ENCODE measurements around the gene CLEC20A. TPM values are rescaled to one million over a fixed set of nuclear protein-coding genes. Genes with fewer than 3 reads are reported as not detected.

Gene CLEC20A
- total RNA-seq, 1 experiment from 2014 or later = not detected

DNA sequence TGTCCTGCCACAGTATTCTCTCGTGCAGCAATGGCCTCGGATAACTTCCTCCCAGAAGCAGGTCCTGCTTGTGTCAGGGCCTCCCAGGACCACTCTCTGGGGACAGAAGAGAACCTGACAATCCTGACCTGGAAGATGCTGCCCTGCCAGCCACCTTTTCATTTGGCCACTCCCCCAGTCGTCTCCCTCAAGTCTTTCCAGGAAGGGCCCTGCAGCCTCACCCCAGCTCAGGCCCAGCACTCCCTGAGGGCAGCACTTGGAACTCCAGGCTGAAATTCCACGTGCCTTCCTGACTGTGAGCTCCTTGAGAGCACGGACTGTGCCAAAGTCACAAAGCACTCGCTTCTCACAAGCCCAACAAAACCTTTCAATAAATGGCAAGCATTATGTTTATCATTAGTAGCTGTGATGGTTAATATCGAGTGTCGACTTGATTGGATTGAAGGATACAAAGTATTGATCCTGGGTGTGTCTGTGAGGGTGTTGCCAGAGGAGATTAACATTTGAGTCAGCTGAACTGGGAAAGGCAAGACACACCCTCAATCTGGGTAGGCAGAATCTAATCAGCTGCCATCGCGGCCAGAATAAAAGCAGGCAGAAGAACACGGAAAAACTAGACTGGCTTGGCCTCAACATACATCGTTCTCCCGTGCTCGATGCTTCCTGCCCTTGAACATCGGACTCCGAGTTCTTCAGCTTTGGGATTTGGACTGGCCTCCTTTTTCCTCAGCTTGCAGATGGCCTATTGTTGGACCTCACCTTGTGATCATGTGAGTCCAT is 2.3 kb upstream of the CLEC20A start:
- Histone ChIP-seq H3K36me3 (no peaks in the 10 kb centered on the region), H3K9me3 (replicated peaks) (no peaks in the 10 kb centered on the region), H3K4me1 (no peaks in the 10 kb centered on the region), H3K27ac (no peak overlapping the region), H3K4me3 (no peak overlapping the region), H3K27me3 (no peaks in the 10 kb centered on the region)
- DNase-seq = no peak

DNA sequence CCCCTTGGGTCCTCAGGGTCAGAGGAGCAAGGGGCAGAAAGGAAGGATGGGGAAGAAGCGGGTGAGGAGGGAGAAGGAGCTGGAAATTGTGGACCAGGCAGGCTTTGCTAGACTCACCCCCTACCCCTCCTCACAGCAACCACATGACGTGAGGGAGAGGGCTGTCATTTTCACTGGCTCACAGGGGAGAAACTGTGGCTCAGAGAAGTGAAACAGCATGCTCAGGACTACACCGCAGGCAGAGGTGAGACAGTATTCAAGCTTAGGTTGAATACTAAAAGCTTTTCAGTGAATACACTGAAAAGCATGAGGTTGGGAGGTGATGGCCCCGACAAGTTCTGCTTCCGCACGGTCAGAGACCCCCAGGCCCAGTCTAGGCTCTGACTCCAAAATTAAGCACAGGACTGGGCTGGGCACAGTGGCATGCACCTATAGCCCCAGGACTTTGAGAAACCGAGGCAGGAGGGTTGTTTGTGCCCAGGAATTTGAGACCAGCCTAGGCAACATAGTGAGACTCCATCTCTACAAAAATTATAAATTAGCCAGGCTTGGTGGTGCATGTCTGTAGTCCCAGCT is 1.2 kb upstream of the CLEC20A start:
- no peak overlapping the region for H3K27ac ChIP-seq
- no peak for DNase-seq
- H3K4me1 ChIP-seq = no peaks in the 10 kb centered on the region
- no peaks in the 10 kb centered on the region for H3K9me3 ChIP-seq (replicated peaks)
- H3K27me3 ChIP-seq = no peaks in the 10 kb centered on the region
- no peak overlapping the region for H3K4me3 ChIP-seq
- H3K36me3 ChIP-seq = no peaks in the 10 kb centered on the region

DNA sequence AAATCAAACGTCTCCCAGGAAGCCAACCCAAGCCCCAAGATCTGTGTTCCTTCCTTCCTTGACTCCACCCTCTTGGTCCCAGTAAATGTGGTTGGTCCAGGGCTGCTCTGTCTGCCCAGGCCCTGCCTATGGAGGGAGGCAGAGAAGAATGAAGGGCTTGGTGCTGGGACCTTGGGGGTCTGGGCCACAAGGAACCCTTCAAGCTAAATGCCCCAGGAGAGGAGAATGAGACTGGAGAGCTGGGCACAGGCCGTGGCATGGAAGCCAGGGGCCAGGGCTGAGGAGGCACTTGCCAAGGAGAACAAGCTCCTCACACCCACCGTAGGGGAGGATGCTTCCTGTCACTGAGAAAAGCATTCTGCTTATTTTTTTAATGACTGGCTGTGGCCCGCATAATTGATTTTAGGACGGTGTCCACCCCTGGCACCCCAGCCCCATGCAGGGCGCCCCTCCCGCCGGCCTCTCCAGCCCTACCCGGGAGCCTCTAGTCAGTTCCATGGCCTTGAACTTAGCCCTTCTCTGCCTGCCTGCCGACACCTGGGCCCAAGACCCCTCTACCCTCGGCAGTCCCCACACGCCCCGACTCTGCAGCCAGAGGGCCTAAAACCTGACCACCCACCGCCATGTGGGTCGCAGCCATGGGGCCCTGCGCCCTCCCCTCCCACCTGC is 889 bp downstream of the CLEC20A start:
- Histone ChIP-seq H3K9me3 (replicated peaks) (no peaks in the 10 kb centered on the region), H3K27ac (no peak overlapping the region), H3K27me3 (no peaks in the 10 kb centered on the region), H3K36me3 (no peaks in the 10 kb centered on the region), H3K4me1 (no peaks in the 10 kb centered on the region), H3K4me3 (no peak overlapping the region)
- no peak for DNase-seq

DNA sequence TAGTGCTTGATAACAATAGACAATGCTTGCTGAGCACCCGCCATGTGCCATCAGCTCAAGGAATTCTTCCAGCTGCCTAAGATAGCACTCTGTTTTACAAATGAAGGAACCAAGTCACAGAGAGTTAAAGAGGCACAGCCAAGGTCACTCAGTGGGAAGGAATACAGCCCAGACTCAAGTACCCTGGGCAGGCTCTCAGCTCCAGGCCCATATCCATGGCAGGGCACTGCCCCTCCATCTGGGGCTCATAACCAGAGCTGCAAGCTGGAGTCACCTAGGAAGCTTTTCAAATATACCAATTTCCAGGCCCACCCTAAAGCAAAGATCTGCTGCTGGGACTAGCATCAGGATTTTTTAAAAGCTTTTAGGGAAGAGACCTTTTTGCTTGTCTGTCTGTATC is 1.6 kb downstream of the CLEC20A start:
- DNase-seq = no peak
- Histone ChIP-seq H3K36me3 (no peaks in the 10 kb centered on the region), H3K27ac (no peak overlapping the region), H3K9me3 (replicated peaks) (no peaks in the 10 kb centered on the region), H3K27me3 (no peaks in the 10 kb centered on the region), H3K4me3 (no peak overlapping the region), H3K4me1 (no peaks in the 10 kb centered on the region)

DNA sequence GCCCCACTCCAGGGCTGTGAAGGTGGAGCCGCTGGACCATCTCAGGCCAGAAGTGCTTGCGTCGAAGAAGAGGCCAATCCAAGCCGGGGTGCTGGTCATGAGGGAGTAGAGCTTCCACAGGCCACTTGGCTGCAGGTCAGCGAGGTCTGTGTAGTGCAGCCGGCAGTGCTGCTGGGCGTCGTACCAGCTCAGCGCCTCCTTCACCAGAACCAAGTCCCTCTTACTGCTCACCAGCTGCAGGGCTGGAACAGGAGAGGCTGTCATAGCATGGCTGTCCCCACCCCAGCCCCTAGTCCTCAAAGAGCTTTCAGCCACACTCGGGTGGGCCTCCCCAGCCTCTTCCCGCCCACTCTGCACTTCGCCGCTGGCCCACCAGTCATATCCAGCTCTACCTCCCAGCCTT is 2.2 kb downstream of the CLEC20A start:
- Histone ChIP-seq H3K27me3 (no peaks in the 10 kb centered on the region), H3K27ac (no peak overlapping the region), H3K36me3 (no peaks in the 10 kb centered on the region), H3K9me3 (replicated peaks) (no peaks in the 10 kb centered on the region), H3K4me3 (no peak overlapping the region), H3K4me1 (no peaks in the 10 kb centered on the region)
- DNase-seq = no peak

DNA sequence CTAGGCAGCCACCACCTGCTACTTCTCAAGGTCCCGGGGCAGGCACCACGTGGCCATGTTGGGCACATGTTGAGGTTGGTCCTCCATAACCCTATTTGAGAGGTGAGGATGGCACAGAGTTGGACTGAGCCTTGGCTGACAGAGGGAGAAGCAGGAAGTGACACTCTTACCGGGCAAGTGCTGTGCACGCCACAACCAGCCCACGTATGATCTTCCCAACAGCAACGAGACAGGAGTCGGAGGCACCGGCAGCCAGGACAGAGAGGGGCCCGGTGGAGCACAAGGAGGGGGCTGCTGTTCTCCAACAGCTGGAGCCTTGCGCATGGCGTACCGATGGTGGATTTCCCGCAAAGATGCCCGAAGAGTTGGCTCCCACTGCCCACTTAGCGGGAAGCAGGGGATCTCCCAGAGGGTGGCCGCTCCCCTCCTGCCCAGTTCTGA is 3.4 kb downstream of the CLEC20A start:
- Histone ChIP-seq H3K4me1 (no peaks in the 10 kb centered on the region), H3K9me3 (replicated peaks) (no peaks in the 10 kb centered on the region), H3K27me3 (no peaks in the 10 kb centered on the region), H3K4me3 (no peak overlapping the region), H3K27ac (no peak overlapping the region), H3K36me3 (no peaks in the 10 kb centered on the region)
- no peak for DNase-seq

DNA sequence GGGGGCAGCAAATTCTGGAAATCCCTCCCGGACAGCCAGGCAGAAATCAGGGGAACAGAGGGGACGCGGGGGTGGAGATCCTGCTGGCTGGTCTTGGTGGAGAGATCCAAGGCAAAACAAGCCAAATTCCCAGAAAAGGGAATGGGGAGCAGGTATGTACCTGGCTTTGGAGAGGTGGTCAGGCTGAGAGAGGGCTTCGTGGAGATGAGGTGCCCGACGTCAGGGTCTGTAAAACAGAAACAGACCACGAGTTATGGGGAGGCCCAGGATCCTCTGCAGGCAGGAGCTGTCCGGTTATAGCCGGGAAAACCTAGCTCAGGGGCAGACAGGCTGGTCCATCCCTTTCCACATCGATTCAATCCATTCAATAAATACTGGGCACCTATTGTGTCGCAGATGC is 4.4 kb downstream of the CLEC20A start:
- Histone ChIP-seq H3K9me3 (replicated peaks) (no peaks in the 10 kb centered on the region), H3K27ac (no peak overlapping the region), H3K4me3 (no peak overlapping the region), H3K4me1 (no peaks in the 10 kb centered on the region), H3K27me3 (no peaks in the 10 kb centered on the region), H3K36me3 (no peaks in the 10 kb centered on the region)
- DNase-seq = no peak

DNA sequence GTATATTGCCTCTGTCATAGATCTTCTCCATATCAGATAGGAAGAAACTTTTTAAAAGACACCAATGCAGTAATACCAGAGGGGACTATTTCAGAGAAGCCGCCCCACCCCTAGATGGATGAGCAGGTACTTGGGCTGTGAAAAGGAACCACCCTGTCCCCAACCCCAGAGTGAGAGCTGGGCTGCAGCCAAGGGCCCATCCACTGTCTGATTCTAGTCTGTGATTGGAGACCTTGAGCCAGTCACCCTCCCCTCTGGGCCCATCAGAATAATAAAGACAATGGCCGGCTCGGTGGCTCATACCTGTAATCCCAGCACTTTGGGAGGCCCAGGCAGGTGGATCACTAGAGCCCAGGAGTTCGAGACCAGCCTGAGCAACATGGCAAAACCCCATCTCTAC is 5.0 kb downstream of the CLEC20A start:
- no peaks in the 10 kb centered on the region for H3K27me3 ChIP-seq

DNA sequence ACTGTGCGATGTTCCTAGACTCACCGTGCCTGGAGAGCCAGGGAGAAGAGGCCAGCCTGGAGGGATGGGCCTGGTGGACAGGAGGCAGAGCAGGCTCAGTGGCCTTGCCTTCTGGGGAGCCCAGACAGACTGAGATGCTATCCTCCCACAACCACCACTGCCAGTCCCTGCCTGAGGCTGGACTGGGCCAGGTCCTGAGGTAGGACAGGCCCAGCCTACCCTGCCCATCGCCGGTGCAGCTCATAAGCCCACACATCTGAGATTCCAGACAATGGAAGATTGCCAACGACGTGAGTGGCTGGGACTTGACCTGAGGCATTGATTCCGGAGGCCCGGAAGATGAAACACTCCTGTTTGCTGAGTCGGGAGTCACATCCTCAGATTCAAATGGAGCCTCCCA is 5.8 kb downstream of the CLEC20A start:
- H3K4me3 ChIP-seq = no peak overlapping the region
- DNase-seq = no peak
- no peaks in the 10 kb centered on the region for H3K9me3 ChIP-seq (replicated peaks)
- no peaks in the 10 kb centered on the region for H3K27me3 ChIP-seq
- no peak overlapping the region for H3K27ac ChIP-seq
- H3K36me3 ChIP-seq = no peaks in the 10 kb centered on the region
- no peaks in the 10 kb centered on the region for H3K4me1 ChIP-seq

More for the DNA sequence above, 5.0 kb downstream of the CLEC20A start:
- Histone ChIP-seq H3K4me3 (no peak overlapping the region), H3K36me3 (no peaks in the 10 kb centered on the region), H3K27ac (no peak overlapping the region), H3K4me1 (no peaks in the 10 kb centered on the region), H3K9me3 (replicated peaks) (no peaks in the 10 kb centered on the region)
- DNase-seq = no peak

DNA sequence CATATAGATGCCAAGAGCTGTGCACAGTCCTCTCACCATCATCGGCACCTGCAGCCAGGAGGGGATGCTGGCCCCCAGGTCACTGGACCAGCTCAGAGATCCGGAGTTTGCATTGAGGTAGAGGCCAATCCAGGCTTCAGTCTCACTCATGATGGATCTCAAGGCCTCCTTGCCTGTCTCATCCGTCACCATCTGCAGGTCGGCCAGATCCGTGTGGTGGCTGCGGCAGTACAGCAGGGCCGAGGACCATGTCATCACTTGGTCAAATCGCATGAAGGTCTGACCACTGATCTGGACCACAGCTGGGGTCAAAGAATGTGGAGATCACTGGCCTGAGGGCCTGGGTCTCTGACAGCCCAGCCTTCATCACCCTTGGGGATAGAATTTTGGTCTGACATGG is 6.6 kb downstream of the CLEC20A start:
- DNase-seq = no peak
- Histone ChIP-seq H3K9me3 (replicated peaks) (no peaks in the 10 kb centered on the region), H3K27ac (no peak overlapping the region), H3K36me3 (no peaks in the 10 kb centered on the region), H3K4me3 (no peak overlapping the region), H3K4me1 (no peaks in the 10 kb centered on the region), H3K27me3 (no peaks in the 10 kb centered on the region)

DNA sequence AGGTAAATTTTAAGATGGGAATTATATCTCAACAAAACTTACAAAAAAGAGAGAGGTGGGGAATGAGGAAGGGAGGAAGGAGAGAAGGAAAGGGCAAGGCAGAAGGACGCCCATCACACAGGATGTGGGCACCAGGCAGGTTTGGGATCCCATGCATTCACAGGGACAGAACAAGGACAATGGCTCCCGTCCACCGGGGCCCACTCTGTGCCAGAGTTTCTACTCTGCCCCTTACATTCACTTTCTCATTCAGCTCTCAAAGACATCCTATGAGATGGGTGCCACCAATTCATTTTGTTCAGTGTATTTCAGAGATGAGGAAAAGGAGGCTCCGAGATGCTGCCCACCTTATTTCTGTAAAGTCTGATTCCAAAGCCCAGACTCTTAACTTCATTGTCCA is 7.4 kb downstream of the CLEC20A start:
- Histone ChIP-seq H3K36me3 (no peaks in the 10 kb centered on the region), H3K9me3 (replicated peaks) (no peaks in the 10 kb centered on the region), H3K27ac (no peak overlapping the region), H3K4me3 (no peak overlapping the region), H3K4me1 (no peaks in the 10 kb centered on the region), H3K27me3 (no peaks in the 10 kb centered on the region)
- no peak for DNase-seq

DNA sequence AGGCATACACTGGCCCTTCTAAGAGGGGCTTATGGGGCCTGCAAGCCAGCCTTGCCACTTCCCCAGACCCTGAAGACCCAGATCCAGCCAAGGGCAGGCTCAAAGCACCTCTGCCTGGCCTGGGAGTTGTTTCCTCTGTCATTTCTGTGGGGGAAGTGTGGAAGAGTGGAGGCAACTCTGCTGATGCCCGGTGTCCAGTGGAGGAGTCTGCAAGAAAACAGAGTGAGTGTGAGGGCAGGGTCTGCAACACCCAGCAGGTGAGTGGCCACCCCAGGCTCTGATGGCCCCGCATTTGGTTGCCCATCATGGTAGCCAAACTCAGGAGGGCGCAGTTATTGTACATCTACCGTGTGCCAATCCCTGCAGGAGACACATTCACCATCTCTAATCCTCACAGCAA is 8.4 kb downstream of the CLEC20A start:
- H3K27me3 ChIP-seq = no peaks in the 10 kb centered on the region
- H3K4me1 ChIP-seq = no peaks in the 10 kb centered on the region
- H3K4me3 ChIP-seq = no peak overlapping the region
- H3K9me3 ChIP-seq (replicated peaks) = no peaks in the 10 kb centered on the region
- H3K27ac ChIP-seq = no peak overlapping the region
- H3K36me3 ChIP-seq = no peaks in the 10 kb centered on the region
- DNase-seq = no peak

DNA sequence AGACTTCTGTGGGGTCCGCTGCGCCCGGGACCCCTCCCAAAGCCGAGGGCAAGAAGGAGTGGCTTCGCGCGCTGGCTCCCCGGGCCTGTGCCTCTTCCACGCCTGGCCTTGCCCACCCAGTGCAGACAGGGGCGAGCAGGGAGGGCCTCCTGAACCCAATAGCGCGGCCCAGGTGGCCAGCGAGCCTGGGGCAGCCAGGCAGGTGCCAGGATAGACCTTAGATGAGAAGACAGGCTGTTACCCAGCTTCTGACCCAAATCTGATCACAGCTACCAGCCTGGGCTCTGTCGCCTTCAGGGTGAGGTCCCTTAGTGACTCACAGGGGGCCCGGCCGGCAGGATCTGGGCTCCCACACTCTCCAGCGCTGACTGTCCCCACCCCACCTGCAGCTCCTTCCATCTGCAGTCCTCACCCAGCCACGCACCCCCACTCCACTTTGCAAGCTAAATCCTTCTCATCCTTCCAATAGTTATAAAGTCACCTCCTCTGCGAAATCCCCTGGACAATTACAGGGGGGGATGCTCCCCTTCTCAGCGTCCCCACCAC is 9.6 kb downstream of the CLEC20A start:
- H3K27me3 ChIP-seq = no peaks in the 10 kb centered on the region
- no peak overlapping the region for H3K4me3 ChIP-seq
- no peaks in the 10 kb centered on the region for H3K36me3 ChIP-seq
- no peaks in the 10 kb centered on the region for H3K9me3 ChIP-seq (replicated peaks)
- no peaks in the 10 kb centered on the region for H3K4me1 ChIP-seq
- no peak overlapping the region for H3K27ac ChIP-seq
- no peak for DNase-seq

DNA sequence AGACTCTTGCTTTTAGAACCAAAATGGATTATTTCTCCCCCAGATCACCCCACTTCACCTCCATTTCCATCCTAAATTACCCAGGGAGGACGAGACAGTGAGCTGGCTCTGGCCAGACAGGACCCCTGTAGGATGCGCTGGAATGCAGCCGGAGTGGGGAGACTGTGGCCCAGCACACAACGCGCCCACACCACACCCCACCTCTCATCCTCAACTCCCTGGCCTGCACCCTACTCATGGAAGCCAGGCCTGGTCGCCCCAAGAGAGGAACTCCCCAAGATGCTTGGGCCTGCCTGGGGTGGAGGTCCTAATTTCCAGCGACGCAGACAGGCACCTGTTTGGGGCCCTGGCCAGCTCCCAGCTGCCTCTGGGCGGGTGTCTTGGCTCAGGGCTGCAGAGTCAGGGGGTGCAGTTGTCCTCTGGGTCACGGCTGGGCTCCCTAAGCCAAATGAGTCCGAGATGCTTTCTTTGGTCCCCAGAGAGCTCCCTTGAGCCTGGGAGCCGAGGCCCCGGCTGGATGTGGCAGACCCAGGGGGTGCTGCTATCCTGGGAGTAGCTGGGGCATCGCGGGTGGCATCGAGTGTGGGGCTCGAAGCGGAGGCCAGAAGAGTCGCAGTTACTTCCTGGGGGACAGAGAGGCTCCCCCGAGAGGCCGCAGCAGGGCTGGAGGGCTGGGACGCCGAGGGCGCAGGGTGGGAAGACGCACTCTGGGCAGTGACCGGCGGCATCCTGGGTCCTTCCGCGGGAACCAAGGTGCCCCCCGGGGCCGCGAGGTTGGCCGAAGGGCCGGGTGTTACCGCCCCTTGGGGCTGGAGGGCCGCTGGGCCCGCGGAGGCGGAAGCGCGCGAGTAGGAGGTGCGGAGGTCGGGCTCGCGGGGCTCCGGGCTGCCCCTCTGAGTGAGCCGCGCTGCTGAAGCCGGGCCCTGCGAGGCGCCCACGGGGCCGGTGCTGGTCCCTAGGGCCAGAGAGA is 10.4 kb downstream of the CLEC20A start:
- H3K4me1 ChIP-seq = no peaks in the 10 kb centered on the region
- no peaks in the 10 kb centered on the region for H3K27me3 ChIP-seq
- no peak overlapping the region for H3K27ac ChIP-seq
- H3K36me3 ChIP-seq = no peaks in the 10 kb centered on the region
- no peak for DNase-seq
- H3K4me3 ChIP-seq = no peak overlapping the region
- H3K9me3 ChIP-seq (replicated peaks) = no peaks in the 10 kb centered on the region

Data from SJCRH30 (cell line).